Aorta (tissue), 5 donors: ENCODE data around the gene GSDMA. TPM values are rescaled to one million over a fixed set of nuclear protein-coding genes. Genes with fewer than 3 reads are reported as not detected.

ENCODE experiments used
- ATAC-seq: fragments of 200-7000 bp; cut with Tn5 transposase; one replicate; pipeline ENCODE4 v1.9.1; 2022; ENCODE audit warnings: moderate library complexity; ENCODE audit not compliant: low FRiP score
- DNase-seq, 2 donors: peaks; one replicate each; pipeline ENCODE4 v3.0.0-alpha.2; 2020
- H3K27ac ChIP-seq, 2 donors: one replicate each; pipeline ENCODE4 v1.5.1; 2013; ENCODE audit warnings: low read length in 2 of 2, mild to moderate bottlenecking in 2 of 2, moderate library complexity in 2 of 2, control low read depth in 1 of 2, inconsistent platforms in 1 of 2, low read depth in 1 of 2
- H3K27me3 ChIP-seq, 2 donors: one replicate each; pipeline ENCODE4 v1.6.1; 2013; ENCODE audit warnings: control low read depth in 1 of 2, low read length in 1 of 2, mild to moderate bottlenecking in 1 of 2, moderate library complexity in 1 of 2; ENCODE audit not compliant: insufficient read depth in 2 of 2, control insufficient read depth in 1 of 2
- H3K36me3 ChIP-seq, 2 donors: one replicate each; pipeline ENCODE4 v1.6.1; 2013; ENCODE audit warnings: control low read depth in 1 of 2, low read length in 1 of 2, mild to moderate bottlenecking in 1 of 2; ENCODE audit not compliant: insufficient read depth in 2 of 2, control insufficient read depth in 1 of 2
- H3K4me1 ChIP-seq, 2 donors: one replicate each; pipeline ENCODE4 v1.6.1; 2013; ENCODE audit warnings: low read length in 2 of 2, control low read depth in 1 of 2, mild to moderate bottlenecking in 1 of 2, moderate library complexity in 1 of 2; ENCODE audit not compliant: insufficient read depth in 2 of 2, control insufficient read depth in 1 of 2
- H3K4me3 ChIP-seq, 2 donors: one replicate each; pipeline ENCODE4 v1.5.1; 2013; ENCODE audit warnings: low read length in 2 of 2, control low read depth in 1 of 2, mild to moderate bottlenecking in 1 of 2
- H3K9me3 ChIP-seq: one replicate; pipeline ENCODE4 v1.6.1; 2013; ENCODE audit warnings: mild to moderate bottlenecking, low read length; ENCODE audit not compliant: control insufficient read depth
- WGBS, 2 donors: extraction: QIAGEN DNeasy Blood & Tissue Kit; methylation state at CpG; one replicate each; pipeline ENCODE4 v1.1.7; 2013; 5-methylcytosine and 5-hydroxymethylcytosine counted together
- intact Hi-C, 2 donors: fragments of 100-400 bp; cut with DNase I; formaldehyde crosslinking; loops; one replicate each; pipeline versions ENCODE4 v1.14.2 to v1.15.0; 2022
- polyA plus RNA-seq, 2 donors: library from polyadenylated mRNA; stranded (reverse); fragments of 200-250 nt; gene quantifications; one replicate each; pipeline ENCODE4 v1.2.3, GENCODE V29; 2013
- total RNA-seq, 2 donors: library from RNA; stranded (reverse); fragmentation: NEBNext Ultra II Directional; extraction: Animal tissue kit (Norgen Biotek cat#: 25700); gene quantifications; one replicate each; pipeline ENCODE4 v1.2.1, GENCODE V29; 2021
- donor health status: healthy with polysubstance abuse.
- donor health status: Bipolar disorder and iron deficiency.
- donor health status: DM: no; HTN: no; CAD: no.
- donor health status: DM: no; HTN: no; CAD: no.
- donor health status: DM: yes; HTN: yes; CAD: no.

Gene GSDMA
- total and polyA plus RNA-seq, 4 donors: 0.28 to 6.2 (median 1.2) TPM; not detected in 1

DNA sequence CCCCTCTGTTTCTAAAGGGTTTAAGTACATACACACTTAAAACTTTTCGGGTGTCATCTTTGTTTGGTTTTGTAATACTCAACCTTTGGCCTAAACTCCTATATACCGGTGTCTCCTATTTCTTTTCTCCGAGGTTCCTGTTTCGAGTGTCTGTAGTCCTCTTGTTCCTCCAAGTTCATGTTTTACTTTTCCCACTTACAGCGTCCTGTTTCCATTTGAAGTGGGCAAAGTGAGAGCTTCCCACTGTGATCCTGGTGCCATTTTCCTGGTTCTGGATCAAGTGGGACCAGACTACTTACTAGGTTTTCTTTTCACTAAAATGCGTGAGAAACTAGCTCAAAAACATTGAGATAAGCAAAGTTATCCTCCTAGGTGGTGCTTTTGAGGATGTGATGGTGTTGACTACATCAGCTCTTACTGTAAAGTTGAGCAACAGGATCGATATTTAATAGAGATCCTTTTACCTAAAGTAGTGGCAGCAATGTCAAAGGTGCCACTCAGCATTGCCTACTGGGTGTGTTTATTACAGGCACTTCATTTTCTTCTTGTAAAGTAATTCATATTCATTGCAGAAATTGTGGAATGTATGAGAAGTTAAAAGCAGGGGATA lies 19.1 kb downstream of the GSDMA start:
- no peak for ATAC-seq
- H3K9me3 ChIP-seq: no peaks in the 10 kb centered on the region
- 31 to 36% methylated on average over 7 of the region's 7 CpGs for WGBS, 2 donors

DNA sequence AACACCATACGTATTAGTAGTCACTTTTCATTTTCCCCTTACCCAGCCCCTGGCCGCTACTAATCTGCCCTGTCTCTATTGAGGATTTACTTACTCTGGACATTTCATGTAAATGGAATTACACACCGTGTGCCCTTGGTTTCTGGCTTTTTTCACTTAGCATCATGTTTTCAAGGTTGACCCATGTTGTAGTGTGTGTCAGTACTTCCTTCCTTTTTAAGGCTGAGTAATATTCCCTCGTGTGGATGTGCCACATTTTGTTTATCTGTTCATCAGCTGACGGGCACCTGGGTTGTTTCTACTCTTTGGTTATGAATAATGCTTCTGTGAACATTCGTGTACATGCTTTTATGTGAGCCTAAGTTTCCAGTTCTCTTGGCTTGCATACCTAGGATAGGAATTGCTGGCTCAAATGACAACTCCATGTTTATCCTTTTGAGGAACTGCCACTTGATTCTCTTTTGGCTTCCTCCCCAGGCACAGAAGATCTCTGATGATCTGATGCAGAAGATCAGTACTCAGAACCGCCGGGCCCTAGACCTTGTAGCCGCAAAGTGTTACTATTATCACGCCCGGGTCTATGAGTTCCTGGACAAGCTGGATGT lies 25.5 kb downstream of the GSDMA start:
- WGBS, 2 donors: 91 to 93% methylated on average over 11 of the region's 11 CpGs
- Histone ChIP-seq H3K36me3 (peaks cover 5 to 21% of the 10 kb centered on the region in 2 donors), H3K27me3 (no peaks in the 10 kb centered on the region)

More for the DNA sequence above, 19.1 kb downstream of the GSDMA start:
- Histone ChIP-seq H3K4me1 (peaks cover 0 to 3% of the 10 kb centered on the region in 2 donors), H3K27ac (no peak overlapping the region), H3K36me3 (peaks cover 0 to 9% of the 10 kb centered on the region in 2 donors), H3K27me3 (no peaks in the 10 kb centered on the region), H3K4me3 (peak overlapping the region; percentile 57 to 72)
- DNase-seq: no peak
- intact Hi-C loops: loop anchor here in 1 of 2 donors (10.0 kb wide), 1 partner anchor 107 kb away; no protein-coding TSS in a partner anchor

DNA sequence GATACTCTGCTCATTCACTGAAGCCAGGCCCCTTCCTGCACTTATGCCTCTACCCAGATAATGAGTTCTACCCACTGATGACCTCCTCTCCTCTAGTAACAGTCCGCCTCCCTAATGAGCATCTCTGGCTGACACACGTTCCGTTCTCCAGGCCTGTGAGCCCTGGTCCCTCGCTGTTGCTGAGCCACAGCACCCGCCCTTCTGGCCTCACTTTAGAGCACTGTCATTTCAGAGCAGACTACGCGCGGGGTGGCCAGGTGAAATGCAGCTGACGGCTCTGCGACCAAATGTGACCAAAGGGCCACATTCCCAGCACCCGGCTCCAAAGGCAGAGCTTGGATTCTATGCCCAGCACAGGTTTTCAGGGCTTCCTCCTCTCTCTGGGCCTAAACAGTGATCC lies 31.6 kb downstream of the GSDMA start:
- Histone ChIP-seq H3K4me3 (no peak overlapping the region), H3K36me3 (peaks cover 14 to 26% of the 10 kb centered on the region in 2 donors), H3K27me3 (no peaks in the 10 kb centered on the region), H3K27ac (no peak overlapping the region), H3K4me1 (no peaks in the 10 kb centered on the region), H3K9me3 (no peaks in the 10 kb centered on the region)
- 86 to 94% methylated on average over 11 of the region's 11 CpGs for WGBS, 2 donors
- ATAC-seq (no peak), DNase-seq (no peak)
- intact Hi-C loops: no loop called here

More for the DNA sequence above, 25.5 kb downstream of the GSDMA start:
- ATAC-seq (no peak), DNase-seq (no peak)
- Histone ChIP-seq H3K9me3 (no peaks in the 10 kb centered on the region), H3K4me1 (no peaks in the 10 kb centered on the region), H3K27ac (no peak overlapping the region), H3K4me3 (no peak overlapping the region)
- intact Hi-C loops: loop anchor here in 1 of 2 donors (10.0 kb wide), 1 partner anchor 114 kb away; no protein-coding TSS in a partner anchor

DNA sequence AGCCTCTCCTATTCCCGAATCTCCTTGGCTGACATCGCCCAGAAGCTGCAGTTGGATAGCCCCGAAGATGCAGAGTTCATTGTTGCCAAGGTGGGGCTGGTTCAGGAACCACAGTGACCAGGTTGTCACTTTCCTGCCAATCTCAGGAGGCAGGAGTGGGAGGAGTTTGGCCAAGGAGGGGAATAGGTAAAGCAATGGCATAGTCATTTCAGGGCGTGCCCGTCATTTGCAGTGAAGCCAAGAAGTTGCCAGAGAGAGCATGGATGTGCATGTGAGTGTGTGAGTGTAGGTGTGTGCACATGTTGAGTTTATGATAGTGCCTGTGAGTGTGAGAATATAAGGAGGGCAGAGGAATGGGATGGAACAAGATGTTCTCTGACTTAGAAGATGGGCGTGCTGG lies 32.6 kb downstream of the GSDMA start:
- ATAC-seq (no peak), DNase-seq (no peak)
- Histone ChIP-seq H3K9me3 (no peaks in the 10 kb centered on the region), H3K27ac (no peak overlapping the region), H3K27me3 (no peaks in the 10 kb centered on the region), H3K4me3 (no peak overlapping the region), H3K4me1 (no peaks in the 10 kb centered on the region), H3K36me3 (peaks cover 14 to 26% of the 10 kb centered on the region in 2 donors)
- intact Hi-C loops: no loop called here
- 90 to 95% methylated on average over 6 of the region's 6 CpGs for WGBS, 2 donors

DNA sequence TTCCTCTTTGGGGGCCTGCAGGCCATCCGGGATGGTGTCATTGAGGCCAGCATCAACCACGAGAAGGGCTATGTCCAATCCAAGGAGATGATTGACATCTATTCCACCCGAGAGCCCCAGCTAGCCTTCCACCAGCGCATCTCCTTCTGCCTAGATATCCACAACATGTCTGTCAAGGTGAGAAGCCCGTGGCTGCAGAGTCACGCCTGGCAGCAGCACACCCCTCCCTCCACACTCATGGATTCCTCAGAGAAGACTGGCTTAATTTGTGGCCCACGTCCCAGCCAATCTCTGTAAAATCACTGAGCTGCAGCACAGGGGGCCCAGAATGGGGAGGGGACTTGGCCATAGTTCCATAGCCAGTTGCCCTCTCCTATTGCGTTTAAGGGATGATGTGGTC lies 33.4 kb downstream of the GSDMA start:
- DNase-seq (no peak), ATAC-seq (no peak)
- Histone ChIP-seq H3K9me3 (no peaks in the 10 kb centered on the region), H3K27ac (no peak overlapping the region), H3K4me3 (no peak overlapping the region), H3K27me3 (no peaks in the 10 kb centered on the region), H3K36me3 (peaks cover 14 to 26% of the 10 kb centered on the region in 2 donors), H3K4me1 (no peaks in the 10 kb centered on the region)
- WGBS, 2 donors: 75 to 77% methylated on average over 8 of the region's 8 CpGs
- intact Hi-C loops: no loop called here

DNA sequence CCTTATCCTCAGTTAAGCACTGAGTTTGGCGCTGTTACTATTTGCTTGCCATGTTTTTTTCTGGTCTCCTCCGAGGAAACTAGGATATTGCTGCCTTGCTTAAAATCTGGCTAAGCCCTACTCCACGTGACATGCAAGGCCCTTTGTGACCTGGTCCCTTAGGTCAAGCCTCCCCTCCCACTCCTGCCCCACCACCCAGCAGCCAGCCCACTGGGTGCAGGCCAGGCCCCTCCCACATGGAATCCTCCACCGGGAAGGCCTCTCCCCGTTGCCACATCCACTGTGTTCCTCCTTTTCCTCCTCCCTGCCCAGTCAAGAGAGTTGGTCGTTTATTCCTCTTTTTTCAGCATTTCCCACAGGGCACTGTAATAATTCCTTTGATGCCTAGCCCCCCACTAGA lies 34.0 kb downstream of the GSDMA start:
- 37 to 39% methylated on average over 6 of the region's 6 CpGs for WGBS, 2 donors
- Histone ChIP-seq H3K4me1 (no peaks in the 10 kb centered on the region), H3K9me3 (no peaks in the 10 kb centered on the region), H3K27ac (no peak overlapping the region), H3K4me3 (no peak overlapping the region), H3K27me3 (no peaks in the 10 kb centered on the region), H3K36me3 (peaks cover 14 to 26% of the 10 kb centered on the region in 2 donors)
- intact Hi-C loops: no loop called here
- DNase-seq (peak; percentile 72 to 73), ATAC-seq (peak; percentile 82)

DNA sequence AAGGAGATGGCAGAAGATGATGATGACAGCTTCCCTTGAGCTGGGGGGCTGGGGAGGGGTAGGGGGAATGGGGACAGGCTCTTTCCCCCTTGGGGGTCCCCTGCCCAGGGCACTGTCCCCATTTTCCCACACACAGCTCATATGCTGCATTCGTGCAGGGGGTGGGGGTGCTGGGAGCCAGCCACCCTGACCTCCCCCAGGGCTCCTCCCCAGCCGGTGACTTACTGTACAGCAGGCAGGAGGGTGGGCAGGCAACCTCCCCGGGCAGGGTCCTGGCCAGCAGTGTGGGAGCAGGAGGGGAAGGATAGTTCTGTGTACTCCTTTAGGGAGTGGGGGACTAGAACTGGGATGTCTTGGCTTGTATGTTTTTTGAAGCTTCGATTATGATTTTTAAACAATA lies 34.7 kb downstream of the GSDMA start:
- ATAC-seq: no peak
- Histone ChIP-seq H3K4me3 (no peak overlapping the region), H3K36me3 (peaks cover 10 to 26% of the 10 kb centered on the region in 2 donors), H3K27me3 (no peaks in the 10 kb centered on the region), H3K4me1 (no peaks in the 10 kb centered on the region), H3K27ac (no peak overlapping the region), H3K9me3 (no peaks in the 10 kb centered on the region)
- 74 to 75% methylated on average over 4 of the region's 4 CpGs for WGBS, 2 donors
- no peak for DNase-seq
- intact Hi-C loops: no loop called here

DNA sequence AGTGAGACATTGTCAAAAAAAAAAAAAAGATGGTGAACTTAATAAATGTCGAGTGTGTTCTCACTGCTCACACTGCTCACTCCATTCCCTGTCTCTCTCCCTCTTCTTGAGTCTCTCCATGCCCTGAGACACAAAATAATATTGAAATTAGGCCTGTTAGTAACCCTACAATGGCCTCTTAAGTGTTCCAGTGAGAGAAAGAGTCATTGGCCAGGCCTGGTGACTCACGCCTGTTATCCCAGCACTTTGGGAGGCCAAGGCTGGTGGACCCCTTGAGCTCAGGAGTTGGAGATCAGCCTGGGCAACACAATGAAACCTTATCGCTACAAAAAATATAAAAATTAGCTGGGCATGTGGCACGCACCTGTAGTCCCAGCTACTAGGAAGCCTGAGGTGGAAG lies 36.3 kb downstream of the GSDMA start:
- no peak overlapping the region for H3K4me3 ChIP-seq
- DNase-seq: peak in 1 of 2 donors; percentile 26
- no peaks in the 10 kb centered on the region for H3K27me3 ChIP-seq
- peaks cover 9 to 16% of the 10 kb centered on the region in 2 donors for H3K36me3 ChIP-seq
- intact Hi-C loops: no loop called here
- ATAC-seq: no peak
- no peak overlapping the region for H3K27ac ChIP-seq
- H3K4me1 ChIP-seq: no peaks in the 10 kb centered on the region
- no peaks in the 10 kb centered on the region for H3K9me3 ChIP-seq
- 71 to 83% methylated on average over 4 of the region's 4 CpGs for WGBS, 2 donors

DNA sequence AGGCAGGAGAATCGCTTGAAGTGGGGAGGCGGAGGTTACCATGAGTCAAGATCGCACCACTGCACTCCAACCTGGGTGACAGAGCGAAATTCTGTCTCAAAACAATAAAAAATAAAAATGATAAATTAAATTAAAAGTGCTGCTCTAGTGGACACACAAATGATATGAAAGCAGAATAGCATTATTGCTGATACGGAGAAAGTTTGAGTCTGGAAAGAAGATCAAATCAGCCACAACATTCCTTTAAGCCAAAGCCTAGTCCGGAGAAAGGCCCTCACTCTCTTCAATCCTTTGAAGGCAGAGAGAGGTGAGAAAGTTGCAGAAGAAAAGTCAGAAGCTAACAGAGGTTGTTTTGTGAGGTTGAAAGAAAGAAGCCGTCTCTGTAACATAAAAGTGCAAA lies 37.4 kb downstream of the GSDMA start:
- intact Hi-C loops: no loop called here
- no peak for ATAC-seq
- DNase-seq: no peak
- H3K36me3 ChIP-seq: peaks cover 6 to 8% of the 10 kb centered on the region in 2 donors
- H3K4me3 ChIP-seq: no peak overlapping the region
- H3K27ac ChIP-seq: no peak overlapping the region
- no peaks in the 10 kb centered on the region for H3K9me3 ChIP-seq
- WGBS, 2 donors: 87 to 88% methylated on average over 7 of the region's 7 CpGs
- H3K4me1 ChIP-seq: no peaks in the 10 kb centered on the region
- H3K27me3 ChIP-seq: no peaks in the 10 kb centered on the region
